ENCODE results near the gene TNIK.
"Not testable (repeated sequence)": the region's sequence is repeated elsewhere in the genome, so short reads cannot be mapped to it uniquely, and the experiment has no call there.

The TNIK gene

DNA sequence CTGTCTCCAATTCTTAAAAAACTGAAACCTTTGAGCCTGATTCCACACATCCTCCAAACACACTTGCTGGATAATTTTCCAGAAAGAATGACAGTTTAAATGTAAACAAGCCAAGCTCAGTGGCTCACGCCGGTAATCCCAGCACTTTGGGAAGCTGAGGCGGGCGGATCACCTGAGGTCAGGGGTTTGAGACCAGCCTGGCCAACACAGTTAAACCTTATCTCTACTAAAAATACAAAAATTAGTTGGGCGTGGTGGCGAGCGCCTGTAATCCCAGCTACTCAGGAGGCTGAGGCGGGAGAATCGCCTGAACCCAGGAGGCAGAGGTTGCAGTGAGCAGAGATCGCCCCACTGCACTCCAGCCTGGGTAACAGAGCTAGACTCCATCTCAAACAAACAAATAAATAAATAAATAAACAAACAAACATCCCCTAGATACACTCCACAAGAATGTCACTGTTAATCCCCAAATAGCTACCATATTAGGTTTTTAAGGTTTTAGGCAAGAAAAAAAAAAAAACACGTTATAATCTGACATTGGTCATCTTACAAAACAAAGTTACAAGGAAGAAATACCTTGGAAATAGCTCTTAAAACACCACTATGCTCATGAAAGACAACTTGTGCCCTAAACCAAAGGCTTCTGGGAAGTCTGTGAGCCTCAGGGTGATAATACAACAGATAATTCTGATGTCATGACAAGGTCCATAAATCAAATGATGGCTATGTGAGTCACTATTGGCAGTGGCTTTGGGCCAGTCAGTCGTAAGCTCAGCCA lies 13.2 kb downstream of the TNIK start:
- no peak for DNase-seq (ENCODE audit: low read depth in 2 of 3, low spot score in 2 of 3)

GRCh38 chr3:171446301-171446700 lies 13.9 kb downstream of the TNIK start:
- no peak for DNase-seq (ENCODE audit: low read depth in 2 of 3, low spot score in 2 of 3)

GRCh38 chr3:171445620-171446204 lies 14.5 kb downstream of the TNIK start:
- DNase-seq (ENCODE audit: low read depth in 2 of 3, low spot score in 2 of 3): no peak

DNA sequence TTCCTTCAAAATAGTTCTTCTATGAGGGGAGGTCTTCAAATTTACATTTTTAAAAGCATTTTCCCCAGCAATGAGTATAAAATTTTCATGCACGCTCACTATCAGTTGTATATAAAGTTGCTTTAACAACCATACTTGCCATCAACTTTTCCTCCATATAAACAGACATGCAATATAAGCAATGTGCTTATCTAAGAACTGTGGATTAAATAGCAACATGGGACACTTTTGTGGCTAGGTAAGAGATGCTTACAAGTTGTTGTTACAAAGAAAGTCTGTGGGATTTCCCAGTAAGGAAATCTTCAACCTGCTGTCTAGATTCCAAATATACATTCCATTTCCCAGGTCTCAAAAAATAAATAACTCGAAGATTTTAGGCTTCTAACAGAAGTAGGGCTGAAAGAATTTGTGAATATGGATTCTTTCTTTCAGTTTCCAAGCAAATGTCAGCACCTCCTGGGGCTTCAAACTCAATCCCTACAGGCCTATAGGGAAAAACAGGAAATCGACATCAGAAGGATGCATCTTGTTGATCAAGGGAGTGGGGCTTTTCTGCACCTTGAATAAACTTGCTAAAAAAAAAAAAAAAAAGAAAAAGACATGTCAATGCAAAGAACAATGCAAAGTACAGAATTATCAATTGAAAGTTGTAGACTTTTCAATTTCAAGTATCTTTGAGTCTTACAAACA lies 16.1 kb downstream of the TNIK start:
- no peak for DNase-seq (ENCODE audit: low read depth in 2 of 3, low spot score in 2 of 3)

DNA sequence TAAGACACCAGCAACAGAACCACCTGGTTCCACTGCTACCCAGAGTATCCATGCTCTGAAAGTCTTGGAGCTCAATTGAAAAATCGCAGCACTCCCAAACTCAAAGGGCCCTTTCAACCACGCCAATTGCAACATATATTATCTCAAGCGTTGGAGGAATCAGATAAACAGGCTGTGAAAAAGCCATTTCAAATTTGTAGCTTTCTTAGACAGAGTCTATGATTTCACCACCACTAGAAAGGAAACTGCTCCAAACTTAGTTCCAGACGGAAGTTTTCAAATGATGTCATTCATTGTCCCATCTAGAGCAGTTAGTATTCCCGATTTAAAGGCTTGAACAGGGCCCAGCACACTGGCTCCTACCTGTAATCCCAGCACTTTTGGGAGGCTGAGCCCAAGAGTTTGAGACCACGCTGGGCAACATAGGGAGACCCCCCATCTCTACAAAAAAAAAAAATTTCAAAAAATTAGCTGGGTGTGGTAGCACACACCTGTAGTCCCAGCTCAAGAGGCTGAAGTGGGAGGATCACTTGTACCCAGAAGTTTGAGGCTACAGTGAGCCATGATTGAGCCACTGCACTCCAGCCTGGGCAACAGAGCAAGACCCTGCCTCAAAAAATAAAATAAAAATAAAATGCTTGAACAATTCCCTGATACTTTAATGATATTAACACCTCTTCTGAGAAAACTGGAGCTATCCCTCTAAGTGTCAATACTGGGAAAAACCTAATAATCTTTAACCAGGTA lies 16.8 kb downstream of the TNIK start:
- DNase-seq (ENCODE audit: low read depth in 2 of 3, low spot score in 2 of 3): no peak

GRCh38 chr3:171442184-171442583 lies 18.0 kb downstream of the TNIK start:
- DNase-seq (ENCODE audit: low read depth in 2 of 3, low spot score in 2 of 3): no peak

DNA sequence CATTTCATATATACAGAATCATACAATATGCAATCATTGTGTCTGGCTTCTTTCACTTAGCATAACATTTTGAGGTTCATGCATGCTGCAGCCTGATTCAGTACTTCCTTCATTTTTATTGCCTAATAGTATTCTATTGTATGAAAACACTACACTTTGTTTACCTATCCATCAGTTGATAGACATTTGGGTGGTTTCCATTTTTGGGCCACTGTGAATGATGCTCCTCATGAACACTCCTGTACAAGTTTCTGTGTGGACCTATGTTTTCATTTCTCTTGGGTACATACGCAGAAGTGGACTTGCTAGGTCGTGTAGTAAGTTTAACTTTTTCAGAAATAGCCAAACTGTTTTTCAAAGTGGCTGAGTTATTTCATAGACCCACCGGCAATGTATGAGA lies 18.8 kb downstream of the TNIK start:
- no peak for DNase-seq (ENCODE audit: low read depth in 2 of 3, low spot score in 2 of 3)

DNA sequence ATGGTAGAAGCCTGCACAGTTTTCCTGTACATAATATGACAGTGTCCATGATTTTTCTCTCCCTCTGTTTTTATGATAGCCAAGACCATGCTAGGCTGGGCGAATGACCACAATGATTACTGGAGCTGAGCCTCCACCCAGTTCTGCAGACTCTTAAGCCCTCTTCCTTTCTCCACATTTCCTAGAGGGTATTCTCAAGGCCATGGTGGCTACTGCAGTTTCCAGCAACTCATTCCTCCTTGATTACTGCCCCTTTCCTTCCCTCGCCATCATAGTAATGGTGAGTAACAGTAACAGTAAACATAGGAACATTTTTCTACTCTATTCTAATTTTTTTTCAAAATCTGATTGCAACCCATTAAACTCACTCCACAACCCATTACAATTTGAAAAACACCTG lies 20.2 kb downstream of the TNIK start:
- DNase-seq (ENCODE audit: low read depth in 2 of 3, low spot score in 2 of 3): no peak

DNA sequence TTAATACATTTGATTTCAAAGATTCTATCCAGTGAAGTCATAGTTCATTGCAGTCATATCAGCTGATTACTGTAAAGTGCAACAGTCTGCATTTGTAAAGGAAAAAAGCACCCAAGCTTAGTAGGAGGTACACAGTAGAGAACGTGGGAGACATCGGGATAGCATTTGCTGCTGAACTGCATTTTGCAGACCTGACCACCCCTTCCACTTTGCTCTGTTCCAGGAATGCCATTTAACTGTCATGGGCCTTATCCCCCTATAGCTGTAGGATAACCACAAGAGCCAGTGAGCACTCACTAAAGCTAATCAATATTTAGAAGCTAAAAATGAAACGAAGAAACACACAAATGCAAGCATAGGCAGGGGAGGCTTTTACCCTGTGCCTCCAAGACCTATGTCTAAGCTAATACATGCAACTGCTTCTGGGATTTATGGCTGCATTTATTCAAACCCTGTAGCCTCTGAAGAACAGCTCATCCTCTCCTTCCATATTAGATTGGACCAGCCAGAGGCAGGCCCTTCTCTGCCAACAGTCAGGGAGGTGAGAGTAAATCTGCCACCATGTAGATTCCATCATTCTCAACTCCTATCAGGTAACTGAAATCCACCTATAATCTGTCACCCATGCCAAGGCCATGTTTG lies 23.0 kb downstream of the TNIK start:
- no peak for DNase-seq (ENCODE audit: low read depth in 2 of 3, low spot score in 2 of 3)

DNA sequence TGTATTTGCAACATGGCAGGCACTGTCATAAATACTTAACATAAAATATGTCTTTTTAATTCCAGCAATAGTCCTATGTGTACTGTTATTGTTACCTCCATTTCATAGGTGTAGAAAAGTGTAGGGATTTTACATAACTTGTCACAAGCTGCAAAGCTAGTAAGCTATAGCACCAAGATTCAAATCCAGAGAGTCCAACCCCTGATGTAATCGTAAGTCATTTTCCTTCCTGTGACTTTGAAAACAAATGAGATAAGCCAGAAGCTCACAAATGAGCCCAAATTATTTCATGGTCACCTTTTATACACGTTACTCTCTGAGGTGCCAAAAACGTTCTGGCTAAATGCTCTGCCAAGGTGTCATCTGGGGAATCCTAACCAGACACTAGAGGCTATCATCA lies 23.8 kb downstream of the TNIK start:
- DNase-seq (ENCODE audit: low read depth in 2 of 3, low spot score in 2 of 3): no peak

- no peak for DNase-seq (ENCODE audit: low read depth in 2 of 3, low spot score in 2 of 3)
These were observed 24.4 kb downstream of the TNIK start for GRCh38 chr3:171435757-171436156.

DNA sequence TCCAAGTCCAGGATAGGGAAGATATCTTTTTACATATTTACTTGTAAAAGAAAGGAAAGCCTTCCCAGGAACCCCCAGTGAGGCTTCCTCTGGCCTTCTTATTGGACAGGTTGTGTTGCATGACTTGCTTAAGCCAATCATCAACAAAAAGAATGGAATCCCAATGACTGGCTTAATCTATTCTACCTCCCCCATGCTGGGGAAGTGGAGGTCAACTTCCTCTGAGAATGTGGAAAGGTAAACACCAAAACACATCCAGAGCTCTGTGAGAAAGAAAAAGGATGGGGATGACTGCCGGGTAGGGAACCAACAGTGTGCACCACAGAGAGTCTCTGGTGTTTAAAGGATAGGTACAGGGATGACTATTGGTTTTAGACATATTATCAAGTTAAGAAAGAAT lies 25.1 kb downstream of the TNIK start:
- DNase-seq (ENCODE audit: low read depth in 2 of 3, low spot score in 2 of 3): no peak

GRCh38 chr3:171432548-171432947 lies 27.7 kb downstream of the TNIK start:
- DNase-seq (ENCODE audit: low read depth in 2 of 3, low spot score in 2 of 3): no peak

DNA sequence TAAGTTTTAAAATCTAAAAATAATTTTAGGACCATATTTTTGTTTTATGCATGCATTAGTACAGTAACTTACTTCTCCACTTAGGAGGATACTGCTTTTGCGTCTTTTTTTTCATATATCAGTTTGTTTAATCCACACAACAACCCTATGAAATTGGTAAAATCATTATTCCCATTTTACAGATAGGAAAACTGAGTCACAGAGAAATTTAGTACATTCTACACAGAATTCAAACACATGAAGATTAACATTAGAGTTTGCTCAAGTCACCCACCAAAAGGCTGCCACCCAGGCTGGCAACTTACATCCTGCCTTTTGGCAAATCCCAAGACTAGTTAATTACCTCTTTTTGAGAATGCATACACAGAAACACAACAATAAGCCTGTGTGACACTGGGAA lies 28.7 kb downstream of the TNIK start:
- no peak for DNase-seq (ENCODE audit: low read depth in 2 of 3, low spot score in 2 of 3)

GRCh38 chr3:171430530-171430929 lies 29.7 kb downstream of the TNIK start:
- DNase-seq (ENCODE audit: low read depth in 2 of 3, low spot score in 2 of 3): no peak

DNA sequence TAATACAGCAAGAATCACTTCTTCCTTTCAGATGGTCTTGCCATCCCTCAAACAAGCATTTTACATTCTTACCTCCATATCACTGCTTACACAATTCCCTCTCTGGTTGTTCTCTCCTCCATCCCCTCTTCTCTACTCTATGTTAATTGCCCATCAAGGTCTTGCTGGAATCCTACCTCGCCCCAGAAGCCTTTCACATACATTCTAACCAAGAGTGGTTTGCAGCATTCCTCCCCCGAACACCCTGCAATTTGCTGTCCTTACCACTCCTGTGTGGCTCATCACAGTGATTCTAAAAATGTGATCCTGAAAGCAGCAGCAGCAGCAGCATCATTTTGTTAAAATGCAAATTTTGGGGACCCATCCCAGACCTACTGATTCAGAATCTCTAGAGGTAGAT lies 30.6 kb downstream of the TNIK start:
- no peak for DNase-seq (ENCODE audit: low read depth in 2 of 3, low spot score in 2 of 3)

GRCh38 chr3:171428892-171429291 lies 31.3 kb downstream of the TNIK start:
- no peak for DNase-seq (ENCODE audit: low read depth in 2 of 3, low spot score in 2 of 3)

- no peak for DNase-seq (ENCODE audit: low read depth in 2 of 3, low spot score in 2 of 3)
These were observed 31.9 kb downstream of the TNIK start for GRCh38 chr3:171428321-171428787.

DNA sequence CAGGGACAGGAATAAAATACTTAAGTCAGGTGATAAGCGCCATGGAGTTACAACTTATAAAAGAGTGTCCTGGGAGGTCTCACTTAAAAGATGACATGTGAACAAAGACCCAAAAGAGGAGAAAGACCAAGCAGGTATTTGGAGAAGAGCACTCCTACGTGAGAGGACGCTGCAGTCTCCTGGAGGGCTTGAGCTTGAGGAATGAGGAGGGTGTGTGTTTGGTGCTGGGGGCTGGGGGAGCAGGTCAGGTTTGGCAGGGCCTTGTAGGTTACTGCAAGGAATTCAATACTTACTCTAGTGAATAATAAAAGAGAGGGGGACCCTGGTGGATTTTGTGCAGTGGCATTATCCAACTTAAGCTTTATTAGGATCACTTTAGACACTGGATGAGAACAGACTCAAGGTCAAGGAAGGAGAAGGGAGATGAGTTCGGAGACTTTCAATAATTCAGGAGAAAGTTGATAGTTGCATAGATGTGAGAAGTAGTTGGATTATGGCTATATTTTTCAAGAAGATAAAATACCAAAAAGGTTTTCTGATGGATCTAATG lies 32.4 kb downstream of the TNIK start:
- DNase-seq (ENCODE audit: low read depth in 2 of 3, low spot score in 2 of 3): no peak

DNA sequence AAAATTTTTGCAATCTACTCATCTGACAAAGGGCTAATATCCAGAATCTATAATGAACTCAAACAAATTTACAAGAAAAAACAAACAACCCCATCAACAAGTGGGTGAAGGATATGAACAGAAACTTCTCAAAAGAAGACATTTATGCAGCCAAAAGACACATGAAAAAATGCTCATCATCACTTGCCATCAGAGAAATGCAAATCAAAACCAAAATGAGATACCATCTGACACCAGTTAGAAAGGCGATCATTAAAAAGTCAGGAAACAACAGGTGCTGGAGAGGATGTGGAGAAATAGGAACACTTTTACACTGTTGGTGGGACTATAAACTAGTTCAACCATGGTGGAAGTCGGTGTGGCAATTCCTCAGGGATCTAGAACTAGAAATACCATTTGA lies 36.1 kb downstream of the TNIK start:
- not testable (repeated sequence) for DNase-seq (ENCODE audit: low read depth in 2 of 3, low spot score in 2 of 3)

DNA sequence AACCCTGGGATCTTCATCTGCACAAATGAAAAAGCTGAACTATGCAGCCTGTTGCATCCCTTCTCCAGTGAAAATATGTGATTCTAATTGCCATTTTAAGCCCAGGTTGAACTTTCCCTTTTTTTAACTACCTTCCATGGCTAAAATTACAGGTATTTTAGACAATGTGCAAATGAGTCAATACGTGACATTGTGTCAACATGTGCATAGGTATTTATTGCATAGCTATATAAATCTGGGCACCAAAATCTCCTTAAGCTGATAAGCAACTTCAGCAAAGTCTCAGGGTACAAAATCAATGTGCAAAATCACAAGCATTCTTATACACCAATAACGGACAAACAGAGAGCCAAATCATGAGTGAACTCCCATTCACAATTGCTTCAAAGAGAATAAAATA lies 37.4 kb downstream of the TNIK start:
- DNase-seq (ENCODE audit: low read depth in 2 of 3, low spot score in 2 of 3): not testable (repeated sequence)

Data from activated CD8-positive, alpha-beta memory T cell treated with anti-CD3 and anti-CD28 coated beads for 48 hours (primary cell).